Measurements from ENCODE around the gene SELE. TPM values are rescaled to one million over a fixed set of nuclear protein-coding genes. Genes with fewer than 3 reads are reported as not detected.

Gene SELE
- total RNA-seq, 1 experiment from 2014 or later: not detected

DNA sequence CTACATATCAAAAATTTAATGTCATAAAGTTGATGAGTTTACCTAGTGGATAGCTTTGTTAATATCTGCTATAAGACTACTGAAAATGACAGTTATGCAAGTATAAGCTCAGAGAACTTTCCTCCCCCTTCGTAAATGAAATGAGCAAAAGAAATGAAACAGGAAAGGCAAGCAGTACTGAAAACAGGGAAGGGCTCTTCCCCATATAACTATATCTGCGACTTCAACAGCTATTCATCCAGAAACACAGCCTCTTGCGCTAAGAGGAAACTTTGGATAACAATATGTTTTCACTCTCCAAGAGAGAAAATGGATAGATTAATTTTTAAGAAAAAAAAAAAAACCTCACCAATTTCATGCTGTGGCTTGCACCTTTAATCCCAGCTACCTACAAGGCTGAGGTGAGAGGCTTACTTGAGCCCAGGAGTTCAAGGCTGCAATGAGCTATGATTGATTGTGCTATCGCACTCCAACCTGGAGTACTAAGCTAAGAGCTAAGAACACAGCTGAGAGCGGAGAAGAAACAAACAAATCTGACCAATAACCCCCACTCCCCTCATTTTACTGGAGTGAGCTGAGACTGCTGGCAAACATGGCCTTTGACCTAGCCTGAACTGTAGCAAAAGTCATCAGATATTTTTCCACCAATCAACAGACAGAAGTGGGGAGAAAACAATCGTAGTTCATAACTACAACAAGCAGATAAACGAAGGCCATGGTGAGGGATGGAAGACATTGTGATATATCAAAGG, 31.9 kb upstream of the SELE start:
- H3K4me3 Mint-ChIP-seq (ENCODE audit: unreplicated experiment): peak overlapping the region; percentile 61

DNA sequence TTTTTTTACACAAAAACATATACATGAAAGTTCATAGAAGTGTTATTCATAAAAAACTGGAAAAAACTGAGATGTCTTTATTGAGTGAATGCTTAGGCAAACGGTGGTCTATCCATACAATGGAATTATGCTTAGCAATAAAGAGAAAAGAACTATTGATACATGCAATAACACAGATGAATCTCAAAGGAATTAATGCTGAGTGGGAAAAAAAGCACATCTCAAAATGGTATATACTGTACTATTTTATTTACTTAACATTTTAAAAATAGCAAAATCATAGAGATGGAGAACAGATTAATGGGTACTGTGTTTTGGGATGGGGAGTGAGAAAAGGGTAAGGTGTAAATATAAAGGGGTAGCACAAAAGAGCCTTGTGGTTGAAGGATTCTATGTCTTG, 31.0 kb upstream of the SELE start:
- no peak overlapping the region for H3K4me3 ChIP-seq (ENCODE audit: low read depth, low read length)
- H3K9me3 ChIP-seq: no peaks in the 10 kb centered on the region
- H3K36me3 ChIP-seq (ENCODE audit: control insufficient read depth, insufficient read depth, low read length): no peaks in the 10 kb centered on the region
- no peak for DNase-seq
- H3K9me3 Mint-ChIP-seq (ENCODE audit: unreplicated experiment): peaks cover 9% of the 10 kb centered on the region
- TF ChIP-seq, protein P1, sequence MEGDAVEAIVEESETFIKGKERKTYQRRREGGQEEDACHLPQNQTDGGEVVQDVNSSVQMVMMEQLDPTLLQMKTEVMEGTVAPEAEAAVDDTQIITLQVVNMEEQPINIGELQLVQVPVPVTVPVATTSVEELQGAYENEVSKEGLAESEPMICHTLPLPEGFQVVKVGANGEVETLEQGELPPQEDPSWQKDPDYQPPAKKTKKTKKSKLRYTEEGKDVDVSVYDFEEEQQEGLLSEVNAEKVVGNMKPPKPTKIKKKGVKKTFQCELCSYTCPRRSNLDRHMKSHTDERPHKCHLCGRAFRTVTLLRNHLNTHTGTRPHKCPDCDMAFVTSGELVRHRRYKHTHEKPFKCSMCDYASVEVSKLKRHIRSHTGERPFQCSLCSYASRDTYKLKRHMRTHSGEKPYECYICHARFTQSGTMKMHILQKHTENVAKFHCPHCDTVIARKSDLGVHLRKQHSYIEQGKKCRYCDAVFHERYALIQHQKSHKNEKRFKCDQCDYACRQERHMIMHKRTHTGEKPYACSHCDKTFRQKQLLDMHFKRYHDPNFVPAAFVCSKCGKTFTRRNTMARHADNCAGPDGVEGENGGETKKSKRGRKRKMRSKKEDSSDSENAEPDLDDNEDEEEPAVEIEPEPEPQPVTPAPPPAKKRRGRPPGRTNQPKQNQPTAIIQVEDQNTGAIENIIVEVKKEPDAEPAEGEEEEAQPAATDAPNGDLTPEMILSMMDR (IDR thresholded peaks at IDR 0.05; ENCODE audit: insufficient read depth in 1 of 2, low read depth in 1 of 2, low read length in 1 of 2, severe bottlenecking in 1 of 2, unreplicated experiment in 1 of 2): no peak
- H3K36me3 Mint-ChIP-seq (ENCODE audit: insufficient read depth, unreplicated experiment): no peaks in the 10 kb centered on the region
- H3K27me3 ChIP-seq (replicated peaks; ENCODE audit: control insufficient read depth, insufficient read depth, low read length): no peaks in the 10 kb centered on the region
- intact Hi-C loops (cut with micrococcal nuclease; ENCODE audit: unreplicated experiment): no loop called here
- POLR2A ChIA-PET: interaction anchor here (2.0 kb wide), 1 partner anchor 30 kb away, joined by 9 read pairs; the partner anchor contains the start of gene METTL18
- no peak overlapping the region for H3K27ac Mint-ChIP-seq (ENCODE audit: unreplicated experiment)
- H3K27me3 Mint-ChIP-seq (ENCODE audit: insufficient read depth, unreplicated experiment): no peaks in the 10 kb centered on the region
- H3K4me3 Mint-ChIP-seq (ENCODE audit: unreplicated experiment): no peak overlapping the region
- peaks cover 25% of the 10 kb centered on the region for H3K4me1 Mint-ChIP-seq (ENCODE audit: low read depth, unreplicated experiment)
- BruUV-seq (replicated peaks): no TSS peak
- CTCF ChIA-PET: no interaction called here
- peaks cover 23% of the 10 kb centered on the region for H3K4me1 ChIP-seq

More for the DNA sequence above, 31.9 kb upstream of the SELE start:
- Histone ChIP-seq H3K4me3 (ENCODE audit: low read depth, low read length) (no peak overlapping the region), H3K4me1 (peaks cover 23% of the 10 kb centered on the region), H3K9me3 (no peaks in the 10 kb centered on the region), H3K27me3 (replicated peaks; ENCODE audit: control insufficient read depth, insufficient read depth, low read length) (no peaks in the 10 kb centered on the region), H3K36me3 (ENCODE audit: control insufficient read depth, insufficient read depth, low read length) (no peaks in the 10 kb centered on the region)
- intact Hi-C loops (cut with micrococcal nuclease; ENCODE audit: unreplicated experiment): loop anchor here (1.0 to 2.0 kb wide), 2 partner anchors 15 to 29 kb away; partner anchors contain the start of gene METTL18
- H3K27me3 Mint-ChIP-seq (ENCODE audit: insufficient read depth, unreplicated experiment): no peaks in the 10 kb centered on the region
- no peaks in the 10 kb centered on the region for H3K36me3 Mint-ChIP-seq (ENCODE audit: insufficient read depth, unreplicated experiment)
- POLR2A ChIA-PET: interaction anchor here (0.9 to 2.0 kb wide), 2 partner anchors 27 to 29 kb away, joined by 3 to 9 read pairs; partner anchors contain the start of gene METTL18
- H3K27ac Mint-ChIP-seq (ENCODE audit: unreplicated experiment): peak overlapping the region; percentile 40
- H3K4me1 Mint-ChIP-seq (ENCODE audit: low read depth, unreplicated experiment): peaks cover 25% of the 10 kb centered on the region
- CTCF ChIA-PET: interaction anchor here (0.6 to 1.0 kb wide), 3 partner anchors 44 to 90 kb away, joined by 3 read pairs; no protein-coding TSS in a partner anchor
- peaks cover under 1% of the 10 kb centered on the region for H3K9me3 Mint-ChIP-seq (ENCODE audit: unreplicated experiment)
- TF ChIP-seq, protein P1 (IDR thresholded peaks at IDR 0.05; ENCODE audit: insufficient read depth in 1 of 2, low read depth in 1 of 2, low read length in 1 of 2, severe bottlenecking in 1 of 2, unreplicated experiment in 1 of 2): no peak
- DNase-seq: peak; percentile 63 to 65
- BruUV-seq (replicated peaks): no TSS peak

DNA sequence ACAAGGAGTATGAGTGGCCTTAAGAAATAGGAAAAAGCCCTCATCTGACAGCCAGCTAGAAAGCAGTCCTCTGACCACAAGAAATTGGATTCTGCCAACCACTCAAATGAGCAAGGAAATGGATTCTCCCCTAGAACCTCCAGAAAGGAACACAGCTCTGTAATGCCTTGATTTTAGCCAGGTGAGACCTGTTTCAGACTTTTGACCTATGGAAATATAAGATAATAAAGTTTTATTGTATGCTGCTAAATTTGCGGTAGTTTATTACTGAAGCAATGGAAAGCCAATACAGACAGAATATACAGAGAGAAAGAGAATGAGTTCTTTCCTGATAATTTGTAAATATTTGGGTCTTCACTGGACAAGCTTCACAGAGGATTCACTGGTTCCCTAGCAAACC, 28.8 kb upstream of the SELE start:
- peaks cover 19% of the 10 kb centered on the region for H3K4me1 Mint-ChIP-seq (ENCODE audit: low read depth, unreplicated experiment)
- H3K4me3 ChIP-seq (ENCODE audit: low read depth, low read length): no peak overlapping the region
- H3K27me3 ChIP-seq (replicated peaks; ENCODE audit: control insufficient read depth, insufficient read depth, low read length): no peaks in the 10 kb centered on the region
- TF ChIP-seq, protein P1 (IDR thresholded peaks at IDR 0.05; ENCODE audit: insufficient read depth in 1 of 2, low read depth in 1 of 2, low read length in 1 of 2, severe bottlenecking in 1 of 2, unreplicated experiment in 1 of 2): no peak
- ChIA-PET CTCF (no interaction called here), POLR2A (interaction anchor here (0.6 kb wide), 1 partner anchor 26 kb away, joined by 3 read pairs; no protein-coding TSS in a partner anchor)
- BruUV-seq (replicated peaks): no TSS peak
- no peaks in the 10 kb centered on the region for H3K27me3 Mint-ChIP-seq (ENCODE audit: insufficient read depth, unreplicated experiment)
- peaks cover 23% of the 10 kb centered on the region for H3K4me1 ChIP-seq
- peaks cover 10% of the 10 kb centered on the region for H3K9me3 Mint-ChIP-seq (ENCODE audit: unreplicated experiment)
- intact Hi-C loops (cut with micrococcal nuclease; ENCODE audit: unreplicated experiment): no loop called here
- no peaks in the 10 kb centered on the region for H3K36me3 Mint-ChIP-seq (ENCODE audit: insufficient read depth, unreplicated experiment)
- DNase-seq: no peak
- no peaks in the 10 kb centered on the region for H3K36me3 ChIP-seq (ENCODE audit: control insufficient read depth, insufficient read depth, low read length)
- H3K27ac Mint-ChIP-seq (ENCODE audit: unreplicated experiment): no peak overlapping the region
- H3K4me3 Mint-ChIP-seq (ENCODE audit: unreplicated experiment): no peak overlapping the region
- H3K9me3 ChIP-seq: no peaks in the 10 kb centered on the region

Measured in Caco-2 (cell line).